H9 (cell line): ENCODE measurements around the gene IL3. TPM values are rescaled to one million over a fixed set of nuclear protein-coding genes. Genes with fewer than 3 reads are reported as not detected.

ENCODE experiments used
- DNase-seq: peaks from one replicate; pipeline ENCODE4 v3.0.0-alpha.2; 2017
- H2AFZ ChIP-seq: one replicate; pipeline ENCODE4 v1.6.1; 2013; ENCODE audit warnings: mild to moderate bottlenecking, low read length, control low read depth, moderate library complexity
- H2AK5ac ChIP-seq: 2 replicates; pipeline ENCODE4 v1.6.1; 2013; ENCODE audit warnings: low read length, control low read depth, mixed read lengths; ENCODE audit not compliant: insufficient read length
- H2BK120ac ChIP-seq: one replicate; pipeline ENCODE4 v1.6.1; 2013; ENCODE audit warnings: low read depth, mild to moderate bottlenecking, low read length, control low read depth, inconsistent platforms; ENCODE audit not compliant: poor library complexity, severe bottlenecking
- H2BK12ac ChIP-seq: 2 replicates; pipeline ENCODE4 v1.6.1; 2013; ENCODE audit warnings: low read length, control low read depth, mixed read lengths, low read depth; ENCODE audit not compliant: insufficient read length
- H2BK15ac ChIP-seq: 2 replicates; pipeline ENCODE4 v1.6.1; 2013; ENCODE audit warnings: low read depth, low read length, control low read depth
- H2BK20ac ChIP-seq: one replicate; pipeline ENCODE4 v1.6.1; 2013; ENCODE audit warnings: low read depth, mild to moderate bottlenecking, low read length, control low read depth, inconsistent platforms; ENCODE audit not compliant: poor library complexity, severe bottlenecking
- H2BK5ac ChIP-seq: 2 replicates; pipeline ENCODE4 v1.6.1; 2013; ENCODE audit warnings: low read length, control low read depth, mixed read lengths; ENCODE audit not compliant: insufficient read length
- H3K14ac ChIP-seq: 2 replicates; pipeline ENCODE4 v1.6.1; 2013; ENCODE audit warnings: low read length, control low read depth; ENCODE audit not compliant: insufficient read depth
- H3K18ac ChIP-seq: 2 replicates; pipeline ENCODE4 v1.6.1; 2013; ENCODE audit warnings: low read depth, mild to moderate bottlenecking, mixed read lengths, low read length, control low read depth; ENCODE audit not compliant: insufficient read length
- H3K23ac ChIP-seq: 2 replicates; pipeline ENCODE4 v1.6.1; 2013; ENCODE audit warnings: low read length, control low read depth, mixed read lengths, low read depth; ENCODE audit not compliant: insufficient read length
- H3K23me2 ChIP-seq: 2 replicates; pipeline ENCODE4 v1.6.1; 2013; ENCODE audit warnings: low read depth, mild to moderate bottlenecking, mixed read lengths, low read length, control low read depth; ENCODE audit not compliant: insufficient read length, poor library complexity, severe bottlenecking
- H3K27ac ChIP-seq: 2 replicates; pipeline ENCODE4 v1.5.1; 2013; ENCODE audit warnings: low read length, control low read depth, mixed read lengths, low read depth; ENCODE audit not compliant: insufficient read length
- H3K27me3 ChIP-seq: 2 replicates; pipeline ENCODE4 v1.6.1; 2013; ENCODE audit warnings: low read length, control low read depth, inconsistent platforms; ENCODE audit not compliant: insufficient read depth
- H3K4ac ChIP-seq: 2 replicates; pipeline ENCODE4 v1.6.1; 2013; ENCODE audit warnings: low read depth, mild to moderate bottlenecking, control low read depth, inconsistent platforms, low read length, moderate library complexity
- H3K4me1 ChIP-seq: 2 replicates; pipeline ENCODE4 v1.6.1; 2013; ENCODE audit warnings: low read length, control low read depth, inconsistent platforms; ENCODE audit not compliant: insufficient read depth
- H3K4me2 ChIP-seq: 2 replicates; pipeline ENCODE4 v1.6.1; 2013; ENCODE audit warnings: low read length, control low read depth, mixed read lengths; ENCODE audit not compliant: insufficient read length, insufficient read depth
- H3K56ac ChIP-seq: 2 replicates; pipeline ENCODE4 v1.6.1; 2013; ENCODE audit warnings: low read depth, mild to moderate bottlenecking, mixed read lengths, low read length, control low read depth; ENCODE audit not compliant: insufficient read length
- H3K79me1 ChIP-seq: 2 replicates; pipeline ENCODE4 v1.6.1; 2013; ENCODE audit warnings: low read depth, mild to moderate bottlenecking, moderate library complexity, low read length, control low read depth, inconsistent platforms; ENCODE audit not compliant: insufficient read depth, poor library complexity, severe bottlenecking
- H3K79me2 ChIP-seq: 2 replicates; pipeline ENCODE4 v1.6.1; 2013; ENCODE audit warnings: low read length, control low read depth, inconsistent platforms; ENCODE audit not compliant: insufficient read depth
- H3K9ac ChIP-seq: 2 replicates; pipeline ENCODE4 v1.6.1; 2013; ENCODE audit warnings: low read length, control low read depth, mixed read lengths; ENCODE audit not compliant: insufficient read length; ENCODE audit errors: extremely low read depth
- H3K9me3 ChIP-seq: one replicate; pipeline ENCODE4 v1.6.1; 2013; ENCODE audit warnings: low read depth, low read length, inconsistent platforms; ENCODE audit not compliant: control insufficient read depth
- H3T11ph ChIP-seq: one replicate; pipeline ENCODE4 v1.6.1; 2013; ENCODE audit warnings: mild to moderate bottlenecking, low read length, control low read depth, inconsistent platforms
- H4K20me1 ChIP-seq: one replicate; pipeline ENCODE4 v1.6.1; 2013; ENCODE audit not compliant: control insufficient read depth, insufficient read length, insufficient read depth
- H4K5ac ChIP-seq: 2 replicates; pipeline ENCODE4 v1.6.1; 2013; ENCODE audit warnings: low read depth, mild to moderate bottlenecking, mixed read lengths, low read length, control low read depth; ENCODE audit not compliant: insufficient read length
- H4K8ac ChIP-seq: replicated peaks from 2 replicates; pipeline ENCODE4 v1.6.1; 2013; ENCODE audit warnings: low read length, control low read depth, mixed read lengths, low read depth; ENCODE audit not compliant: insufficient read length
- H4K91ac ChIP-seq: 2 replicates; pipeline ENCODE4 v1.6.1; 2013; ENCODE audit warnings: low read depth, mild to moderate bottlenecking, moderate library complexity, mixed read lengths, low read length, control low read depth; ENCODE audit not compliant: insufficient read length
- H3K27ac Mint-ChIP-seq, 3 experiments: 2 replicates in 2 of 3; 3 replicates in 1 of 3; pipeline ENCODE4 v1.8.0; 2020 to 2021; ENCODE audit warnings: mixed read lengths in 3 of 3, mild to moderate bottlenecking in 1 of 3, moderate library complexity in 1 of 3
- H3K27me3 Mint-ChIP-seq: 2 replicates; pipeline ENCODE4 v1.8.0; 2021; ENCODE audit warnings: low read depth, mild to moderate bottlenecking, moderate library complexity, mixed read lengths
- H3K36me3 Mint-ChIP-seq, 3 experiments: 2 replicates in 2 of 3; 3 replicates in 1 of 3; pipeline ENCODE4 v1.8.0; 2020 to 2021; ENCODE audit warnings: low read depth in 3 of 3, mixed read lengths in 3 of 3; ENCODE audit not compliant: insufficient read depth in 1 of 3
- H3K4me1 Mint-ChIP-seq, 2 experiments: 2 replicates each; pipeline ENCODE4 v1.8.0; 2020; ENCODE audit warnings: mixed read lengths in 2 of 2
- H3K4me3 Mint-ChIP-seq, 2 experiments: 2 replicates in 1 of 2; 3 replicates in 1 of 2; pipeline ENCODE4 v1.8.0; 2020 to 2021; ENCODE audit warnings: mild to moderate bottlenecking in 2 of 2, mixed read lengths in 2 of 2, moderate library complexity in 1 of 2
- H3K9me3 Mint-ChIP-seq, 2 experiments: 2 replicates in 1 of 2; 3 replicates in 1 of 2; pipeline ENCODE4 v1.8.0; 2020; ENCODE audit warnings: mild to moderate bottlenecking in 2 of 2, mixed read lengths in 2 of 2, moderate library complexity in 1 of 2
- WGBS: extraction: QIAGEN DNeasy Blood & Tissue Kit; methylation state at CpG from one replicate; pipeline ENCODE4 v1.1.7; 2013; ENCODE audit warnings: missing lambda C conversion rate, low lambda C conversion rate, mixed read lengths; ENCODE audit not compliant: insufficient read length; ENCODE audit errors: extremely low coverage; 5-methylcytosine and 5-hydroxymethylcytosine counted together
- total RNA-seq: library from RNA; stranded (reverse); gene quantifications from 2 replicates; pipeline ENCODE4 v1.2.1, GENCODE V29; 2021
- TF ChIP-seq, protein P1 (sequence below): fragments of 200-600 bp; sonication (generic); conservative IDR thresholded peaks from 3 replicates; pipeline ENCODE4 v1.8.0; 2021; ENCODE audit warnings: antibody characterized with exemption, mild to moderate bottlenecking

IL3 gene
- total RNA-seq, 1 experiment from 2014 or later, result not detected

DNA sequence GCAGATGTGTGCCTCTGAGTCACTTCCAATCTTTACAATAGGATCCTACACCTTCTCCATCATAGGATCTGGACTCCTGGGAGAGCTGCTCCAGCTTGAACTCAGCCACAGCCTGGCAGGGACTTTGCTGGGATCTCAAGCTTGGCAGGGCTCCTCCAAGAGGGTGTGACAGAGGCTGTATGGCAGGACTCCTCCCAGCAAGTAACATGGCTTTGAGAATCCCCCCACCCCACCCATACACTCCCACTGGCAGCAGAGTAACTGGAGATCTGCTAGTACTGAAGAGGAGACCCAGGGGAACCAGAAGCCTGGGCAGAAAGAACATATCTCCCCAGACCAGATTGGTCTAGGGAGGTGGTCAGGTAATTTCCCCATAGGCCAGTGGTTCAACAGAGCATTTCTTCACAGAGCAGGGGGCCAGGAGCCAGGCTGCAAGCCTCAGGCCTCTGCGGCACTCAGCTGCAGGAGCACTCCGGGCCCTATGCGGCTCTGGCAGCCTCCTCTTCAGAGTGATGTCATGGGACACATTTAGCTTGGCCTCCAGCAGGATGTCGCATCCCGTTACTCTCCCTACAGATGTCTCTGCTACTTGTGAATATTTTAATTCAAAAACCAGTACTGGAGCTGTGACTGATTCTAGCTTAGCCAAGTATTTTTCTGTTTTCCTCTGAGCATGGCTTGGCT lies 47.3 kb upstream of the IL3 start:
- H3K79me2 ChIP-seq, result no peaks in the 10 kb centered on the region
- no peak overlapping the region for H3K4ac ChIP-seq
- no peak overlapping the region for H2BK20ac ChIP-seq
- H3K27me3 Mint-ChIP-seq, result peaks cover 42% of the 10 kb centered on the region
- no peaks in the 10 kb centered on the region; a peak in 1 of 5 replicates for H3K9me3 Mint-ChIP-seq
- no peak overlapping the region for H3K9ac ChIP-seq
- no peak overlapping the region for H2BK12ac ChIP-seq
- no peak overlapping the region for H3K27ac Mint-ChIP-seq
- H4K8ac ChIP-seq, result no peak overlapping the region
- no peaks in the 10 kb centered on the region; a peak in 1 of 7 replicates for H3K36me3 Mint-ChIP-seq
- peak; percentile 20 for DNase-seq
- H2BK15ac ChIP-seq, result no peak overlapping the region
- no peak overlapping the region for H3K23ac ChIP-seq
- H2BK5ac ChIP-seq, result no peak overlapping the region
- H3K79me1 ChIP-seq, result no peaks in the 10 kb centered on the region
- no peak overlapping the region for H3K14ac ChIP-seq
- no peak overlapping the region for H3K4me2 ChIP-seq
- H2AFZ ChIP-seq, result no peak overlapping the region
- no CpG with 5 or more reads among the region's 5 CpGs for WGBS
- no peak overlapping the region for H4K5ac ChIP-seq
- peaks cover 3% of the 10 kb centered on the region; the same call in 1 of the 2 replicates for H3K27me3 ChIP-seq
- H3K23me2 ChIP-seq, result peaks cover 7% of the 10 kb centered on the region
- no peak overlapping the region for H4K91ac ChIP-seq
- H3T11ph ChIP-seq, result no peak overlapping the region
- H3K9me3 ChIP-seq, result no peaks in the 10 kb centered on the region
- H3K56ac ChIP-seq, result no peak overlapping the region
- TF ChIP-seq, protein P1, sequence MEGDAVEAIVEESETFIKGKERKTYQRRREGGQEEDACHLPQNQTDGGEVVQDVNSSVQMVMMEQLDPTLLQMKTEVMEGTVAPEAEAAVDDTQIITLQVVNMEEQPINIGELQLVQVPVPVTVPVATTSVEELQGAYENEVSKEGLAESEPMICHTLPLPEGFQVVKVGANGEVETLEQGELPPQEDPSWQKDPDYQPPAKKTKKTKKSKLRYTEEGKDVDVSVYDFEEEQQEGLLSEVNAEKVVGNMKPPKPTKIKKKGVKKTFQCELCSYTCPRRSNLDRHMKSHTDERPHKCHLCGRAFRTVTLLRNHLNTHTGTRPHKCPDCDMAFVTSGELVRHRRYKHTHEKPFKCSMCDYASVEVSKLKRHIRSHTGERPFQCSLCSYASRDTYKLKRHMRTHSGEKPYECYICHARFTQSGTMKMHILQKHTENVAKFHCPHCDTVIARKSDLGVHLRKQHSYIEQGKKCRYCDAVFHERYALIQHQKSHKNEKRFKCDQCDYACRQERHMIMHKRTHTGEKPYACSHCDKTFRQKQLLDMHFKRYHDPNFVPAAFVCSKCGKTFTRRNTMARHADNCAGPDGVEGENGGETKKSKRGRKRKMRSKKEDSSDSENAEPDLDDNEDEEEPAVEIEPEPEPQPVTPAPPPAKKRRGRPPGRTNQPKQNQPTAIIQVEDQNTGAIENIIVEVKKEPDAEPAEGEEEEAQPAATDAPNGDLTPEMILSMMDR, result no peak
- no peaks in the 10 kb centered on the region for H4K20me1 ChIP-seq
- no peak overlapping the region for H2BK120ac ChIP-seq
- H2AK5ac ChIP-seq, result no peak overlapping the region
- H3K27ac ChIP-seq, result no peak overlapping the region
- no peak overlapping the region for H3K18ac ChIP-seq
- peak overlapping the region in 1 of 2 experiments; percentile 23; a peak in 1 of 5 replicates for H3K4me3 Mint-ChIP-seq
- peaks cover 12 to 23% of the 10 kb centered on the region in 2 experiments for H3K4me1 Mint-ChIP-seq
- peaks cover 4% of the 10 kb centered on the region; the same call in 1 of the 2 replicates for H3K4me1 ChIP-seq
